Heart right ventricle (tissue), 16 donors: ENCODE data around the gene UNC5C. TPM values are rescaled to one million over a fixed set of nuclear protein-coding genes. Genes with fewer than 3 reads are reported as not detected.

ENCODE experiments used
- ATAC-seq, 8 donors: fragments of 200-7000 bp; cut with Tn5 transposase; one replicate each; pipeline ENCODE4 v1.9.1; 2020; ENCODE audit warnings: mild to moderate bottlenecking in 8 of 8, moderate library complexity in 8 of 8, moderate number of reproducible peaks in 1 of 8
- DNase-seq, 2 donors: peaks; one replicate each; pipeline ENCODE4 v3.0.0-alpha.2; 2020
- H3K27ac ChIP-seq, 10 donors: fragments of 200-600 bp; sonication (generic) in 2 of 10; one replicate each; pipeline versions ENCODE4 v1.5.0 to v1.8.0; 2020 to 2022; ENCODE audit warnings: mild to moderate bottlenecking in 3 of 10
- H3K27me3 ChIP-seq, 7 donors: fragments of 200-600 bp; one replicate each; pipeline ENCODE4 v1.8.0; 2021 to 2022; ENCODE audit warnings: mild to moderate bottlenecking in 2 of 7
- H3K36me3 ChIP-seq, 9 donors: fragments of 200-600 bp; sonication (generic) in 1 of 9; one replicate each; pipeline versions ENCODE4 v1.5.0 to v1.8.0; 2020 to 2022; ENCODE audit warnings: mild to moderate bottlenecking in 2 of 9
- H3K4me1 ChIP-seq, 9 donors: fragments of 200-600 bp; sonication (generic) in 1 of 9; one replicate each; pipeline versions ENCODE4 v1.5.0 to v1.8.0; 2020 to 2022; ENCODE audit warnings: mild to moderate bottlenecking in 4 of 9
- H3K4me3 ChIP-seq, 10 donors: fragments of 200-600 bp; sonication (generic) in 2 of 10; one replicate each; pipeline versions ENCODE4 v1.5.0 to v1.8.0; 2020 to 2022; ENCODE audit warnings: mild to moderate bottlenecking in 7 of 10, moderate library complexity in 2 of 10
- H3K9me3 ChIP-seq, 11 donors: fragments of 200-600 bp in 10 of 11; sonication (generic) in 2 of 11; one replicate each; pipeline versions ENCODE4 v1.5.0 to v1.8.0; 2013 to 2022; ENCODE audit warnings: mild to moderate bottlenecking in 2 of 11, control low read depth in 1 of 11, moderate library complexity in 1 of 11
- WGBS, 2 donors: extraction: QIAGEN DNeasy Blood & Tissue Kit; methylation state at CpG; one replicate each; pipeline ENCODE4 v1.1.7; 2013; ENCODE audit warnings: inconsistent platforms in 1 of 2; 5-methylcytosine and 5-hydroxymethylcytosine counted together
- intact Hi-C, 10 donors: fragments of 100-400 bp; cut with DNase I; formaldehyde crosslinking; loops; one replicate each; pipeline versions ENCODE4 v1.11.1 to v1.14.2; 2022
- polyA plus RNA-seq, 2 donors: library from polyadenylated mRNA; stranded (reverse); fragments of 200-250 nt; gene quantifications; one replicate each; pipeline ENCODE4 v1.2.3, GENCODE V29; 2013
- total RNA-seq, 10 donors: library from RNA; stranded (reverse); fragmentation: NEBNext Ultra II Directional in 3 of 10; extraction: Animal tissue kit (Norgen Biotek cat#: 25700) in 3 of 10; gene quantifications; one replicate each; pipeline versions ENCODE4 v1.2.1 to v1.2.4, GENCODE V29; 2021 to 2023
- TF ChIP-seq, protein P1 (sequence below), 9 donors: fragments of 200-600 bp; sonication (generic) in 2 of 9; IDR thresholded peaks; one replicate each; pipeline versions ENCODE4 v1.5.0 to v1.8.0; 2021 to 2022; ENCODE audit warnings: antibody characterized with exemption in 9 of 9, mild to moderate bottlenecking in 5 of 9, moderate library complexity in 1 of 9
- donor health status: Arrhythmogenic right ventricular cardiomyopathy.
- donor health status: ischemic (EF 13 %, LVEDD 7.1; RV severe dilation, severe dysfunction).
- donor health status: healthy with polysubstance abuse.
- donor health status: DM: no; HTN: yes; CAD: no.
- donor health status: DM: no; HTN: no; CAD: no.
- donor health status: ischemic (EF 25% LVEDD 6.9; RV normal size, moderate dysfunction).
- donor health status: ischemic (EF 25% LVEDD 5.7; RV mildly dilated, moderate dysfunction).
- donor health status: healthy.
- donor health status: DM: yes; HTN: yes; CAD: no.
- donor health status: Ischemic cardiomyopathy.
- donor health status: ischemic (EF 35%, LVEDD 5.7; RV mildly dilated, moderate dysfunction).
- donor health status: nonischemic (EF 11% LVEDD 7.7; RV severe dilation, severe dysfunction).
- donor health status: DM: yes; HTN: yes; CAD: no.
- donor health status: PGD.
- donor health status: ischemic (EF 29% LVEDD 5.4; RV normal size, mild dysfunction).
- donor health status: nonischemic (EF 23%, LVEDD 6.1; RV moderate dilation, normal function).

UNC5C gene
- total and polyA plus RNA-seq, 12 donors = 0.44 to 3.2 (median 1.5) TPM

DNA sequence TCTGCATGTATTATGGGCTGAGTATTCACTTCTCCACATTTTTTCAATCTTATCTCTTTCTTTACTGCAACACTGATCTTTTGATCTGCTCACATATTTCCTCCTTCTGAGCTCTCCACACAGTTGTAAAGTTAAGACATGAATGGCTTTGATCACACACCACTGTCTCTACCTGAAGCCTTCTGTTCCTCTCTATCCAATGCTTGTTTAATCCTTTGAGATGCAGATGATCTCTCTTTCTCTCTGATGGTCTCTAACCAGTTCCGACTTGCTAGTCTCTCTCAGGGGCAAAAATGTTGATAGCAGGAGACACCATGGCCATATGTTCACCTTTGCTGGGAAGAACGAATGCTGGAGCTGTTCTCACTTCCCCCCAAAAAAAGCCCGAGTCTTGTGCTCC is 162.4 kb downstream of the UNC5C start:
- no peak for ATAC-seq
- WGBS, 2 donors = 74 to 75% methylated on average over 3 of the region's 3 CpGs
- intact Hi-C loops = no loop called here
- Histone ChIP-seq H3K27me3 (no peaks in the 10 kb centered on the region), H3K4me1 (no peaks in the 10 kb centered on the region), H3K9me3 (no peaks in the 10 kb centered on the region), H3K36me3 (no peaks in the 10 kb centered on the region), H3K4me3 (no peak overlapping the region), H3K27ac (no peak overlapping the region)
- TF ChIP-seq, protein P1, sequence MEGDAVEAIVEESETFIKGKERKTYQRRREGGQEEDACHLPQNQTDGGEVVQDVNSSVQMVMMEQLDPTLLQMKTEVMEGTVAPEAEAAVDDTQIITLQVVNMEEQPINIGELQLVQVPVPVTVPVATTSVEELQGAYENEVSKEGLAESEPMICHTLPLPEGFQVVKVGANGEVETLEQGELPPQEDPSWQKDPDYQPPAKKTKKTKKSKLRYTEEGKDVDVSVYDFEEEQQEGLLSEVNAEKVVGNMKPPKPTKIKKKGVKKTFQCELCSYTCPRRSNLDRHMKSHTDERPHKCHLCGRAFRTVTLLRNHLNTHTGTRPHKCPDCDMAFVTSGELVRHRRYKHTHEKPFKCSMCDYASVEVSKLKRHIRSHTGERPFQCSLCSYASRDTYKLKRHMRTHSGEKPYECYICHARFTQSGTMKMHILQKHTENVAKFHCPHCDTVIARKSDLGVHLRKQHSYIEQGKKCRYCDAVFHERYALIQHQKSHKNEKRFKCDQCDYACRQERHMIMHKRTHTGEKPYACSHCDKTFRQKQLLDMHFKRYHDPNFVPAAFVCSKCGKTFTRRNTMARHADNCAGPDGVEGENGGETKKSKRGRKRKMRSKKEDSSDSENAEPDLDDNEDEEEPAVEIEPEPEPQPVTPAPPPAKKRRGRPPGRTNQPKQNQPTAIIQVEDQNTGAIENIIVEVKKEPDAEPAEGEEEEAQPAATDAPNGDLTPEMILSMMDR (IDR thresholded peaks at IDR 0.05) = no peak
- no peak for DNase-seq

DNA sequence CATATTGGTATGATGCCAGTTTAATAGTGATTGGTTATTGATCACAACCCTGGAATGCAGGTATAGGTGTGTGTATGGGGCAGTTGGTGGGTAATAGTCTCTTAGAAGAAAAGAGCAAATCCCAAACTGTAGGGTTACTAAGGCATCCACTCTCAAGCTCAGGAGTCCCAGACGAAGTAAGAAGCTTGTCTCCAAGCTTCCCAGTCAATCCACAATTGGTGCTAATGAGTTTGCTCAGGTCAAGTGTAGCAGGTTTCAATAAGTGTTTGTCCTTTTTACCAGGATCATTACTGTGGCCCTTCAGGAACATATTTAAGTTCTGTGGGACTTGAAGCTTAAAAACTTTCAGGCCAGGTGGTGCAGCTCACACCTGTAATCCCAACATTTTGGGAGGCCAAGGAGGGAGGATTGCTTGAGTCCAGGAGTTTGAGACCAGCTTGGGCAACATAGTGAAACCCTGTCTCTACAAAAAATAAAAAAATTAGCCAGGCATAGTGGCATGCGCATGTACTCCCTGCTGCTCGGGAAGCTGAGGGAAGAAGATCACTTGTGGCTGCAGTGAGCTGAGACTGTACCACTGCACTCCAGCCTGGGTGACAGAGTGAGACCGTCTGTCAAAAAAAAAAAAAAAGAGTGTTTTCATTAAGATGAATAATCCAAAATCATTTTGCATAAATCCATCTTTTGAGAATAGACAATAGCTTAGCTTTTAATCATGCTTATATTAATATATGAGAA is 166.8 kb downstream of the UNC5C start:
- H3K36me3 ChIP-seq = no peaks in the 10 kb centered on the region
- ATAC-seq = no peak
- H3K4me3 ChIP-seq = no peak overlapping the region
- no peaks in the 10 kb centered on the region for H3K4me1 ChIP-seq
- no peak for DNase-seq
- intact Hi-C loops = no loop called here
- no peaks in the 10 kb centered on the region for H3K27me3 ChIP-seq
- H3K9me3 ChIP-seq = no peaks in the 10 kb centered on the region
- no peak overlapping the region for H3K27ac ChIP-seq
- WGBS, 2 donors = 79 to 83% methylated on average over 4 of the region's 4 CpGs
- TF ChIP-seq, protein P1 (IDR thresholded peaks at IDR 0.05) = no peak

DNA sequence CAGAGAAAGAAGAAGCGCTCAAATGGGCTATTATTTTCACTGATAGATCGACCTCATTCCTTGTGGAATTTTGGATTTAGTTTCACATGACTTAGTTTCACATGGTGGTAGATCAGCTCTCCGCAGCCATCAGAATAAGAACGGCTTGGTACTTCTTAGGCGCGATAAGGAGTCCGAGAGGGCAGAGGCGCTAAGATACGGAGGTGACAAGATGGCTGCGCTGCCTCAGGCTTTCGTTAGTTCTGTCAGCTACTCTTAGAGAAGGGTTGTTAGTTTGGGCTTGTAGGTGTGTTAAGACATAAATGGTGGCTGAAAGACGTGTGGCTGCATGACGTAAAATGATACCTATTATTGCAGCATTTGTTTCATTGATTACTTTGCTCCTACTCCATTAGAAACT is 169.1 kb downstream of the UNC5C start:
- no peak for ATAC-seq
- Histone ChIP-seq H3K9me3 (no peaks in the 10 kb centered on the region), H3K36me3 (no peaks in the 10 kb centered on the region), H3K4me1 (no peaks in the 10 kb centered on the region), H3K4me3 (no peak overlapping the region), H3K27me3 (no peaks in the 10 kb centered on the region), H3K27ac (no peak overlapping the region)
- TF ChIP-seq, protein P1 (IDR thresholded peaks at IDR 0.05) = no peak
- WGBS, 2 donors = 88% methylated on average over 13 of the region's 13 CpGs
- intact Hi-C loops = no loop called here
- no peak for DNase-seq

DNA sequence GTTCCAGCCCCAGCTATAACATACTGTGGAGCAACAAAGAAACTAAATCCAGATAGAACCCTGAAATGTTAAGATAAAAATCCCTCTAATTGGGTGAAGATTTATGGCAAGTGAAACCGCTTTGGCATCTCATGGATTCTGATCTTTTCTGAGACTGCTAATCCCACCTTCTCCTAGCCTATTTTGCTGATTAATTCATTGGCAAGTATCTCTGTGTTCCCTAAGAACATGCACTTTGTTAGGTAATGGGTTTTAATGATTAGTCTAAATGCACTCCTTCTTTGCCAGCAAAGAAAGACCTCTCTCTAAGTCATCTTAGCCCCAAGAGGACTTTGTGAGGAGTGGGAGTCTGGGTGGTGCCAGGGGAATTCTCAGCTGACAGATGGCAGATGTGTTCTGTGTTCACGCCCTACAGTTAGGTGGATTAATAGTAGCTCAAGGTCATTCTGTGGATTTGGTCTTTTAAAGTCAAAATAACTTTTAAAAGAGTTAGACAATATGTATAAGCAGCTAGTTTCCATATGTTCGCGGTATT is 171.3 kb downstream of the UNC5C start:
- Histone ChIP-seq H3K36me3 (no peaks in the 10 kb centered on the region), H3K9me3 (no peaks in the 10 kb centered on the region), H3K4me3 (no peak overlapping the region), H3K27me3 (no peaks in the 10 kb centered on the region), H3K27ac (no peak overlapping the region), H3K4me1 (no peaks in the 10 kb centered on the region)
- no peak for ATAC-seq
- 90 to 95% methylated on average over 4 of the region's 4 CpGs for WGBS, 2 donors
- TF ChIP-seq, protein P1 (IDR thresholded peaks at IDR 0.05) = no peak
- intact Hi-C loops = no loop called here
- DNase-seq = no peak
